Endodermal cell (in vitro differentiated cells): ENCODE measurements around the gene ARIH1. TPM values are rescaled to one million over a fixed set of nuclear protein-coding genes. Genes with fewer than 3 reads are reported as not detected.

Experiments used
- DNase-seq: peaks from one replicate; pipeline ENCODE4 v3.0.0-alpha.2; 2017
- H3K27ac ChIP-seq: 2 replicates; pipeline ENCODE4 v1.5.1; 2013; ENCODE audit warnings: mild to moderate bottlenecking, low read depth, low read length, moderate library complexity
- H3K27me3 ChIP-seq: 2 replicates; pipeline ENCODE4 v1.6.1; 2013; ENCODE audit warnings: mild to moderate bottlenecking, low read length, moderate library complexity; ENCODE audit not compliant: insufficient read depth, control insufficient read depth, poor library complexity, severe bottlenecking
- H3K36me3 ChIP-seq: 2 replicates; pipeline ENCODE4 v1.7.0; 2013; ENCODE audit warnings: mild to moderate bottlenecking, low read length, moderate library complexity; ENCODE audit not compliant: control insufficient read depth, insufficient read depth
- H3K4me1 ChIP-seq: one replicate; pipeline ENCODE4 v1.7.0; 2013; ENCODE audit warnings: low read length; ENCODE audit not compliant: control insufficient read depth, insufficient read depth
- H3K4me3 ChIP-seq: 2 replicates; pipeline ENCODE4 v1.5.1; 2013; ENCODE audit warnings: mild to moderate bottlenecking, low read length, moderate library complexity
- H3K9ac ChIP-seq: 2 replicates; pipeline ENCODE4 v1.6.1; 2013; ENCODE audit warnings: mild to moderate bottlenecking, low read length, moderate library complexity; ENCODE audit not compliant: poor library complexity, severe bottlenecking; ENCODE audit errors: extremely low read depth
- H3K9me3 ChIP-seq: 2 replicates; pipeline ENCODE4 v1.6.1; 2013; ENCODE audit warnings: mild to moderate bottlenecking, low read length, moderate library complexity; ENCODE audit not compliant: control insufficient read depth
- H3K27ac Mint-ChIP-seq: 2 replicates; pipeline ENCODE4 v1.8.0; 2020; ENCODE audit warnings: mixed read lengths
- H3K27me3 Mint-ChIP-seq: 2 replicates; pipeline ENCODE4 v1.8.0; 2021; ENCODE audit warnings: mild to moderate bottlenecking, mixed read lengths; ENCODE audit not compliant: insufficient read depth
- H3K36me3 Mint-ChIP-seq: 2 replicates; pipeline ENCODE4 v1.8.0; 2020; ENCODE audit warnings: low read depth, mixed read lengths
- H3K4me1 Mint-ChIP-seq: 2 replicates; pipeline ENCODE4 v1.8.0; 2020; ENCODE audit warnings: mixed read lengths
- H3K4me3 Mint-ChIP-seq: 2 replicates; pipeline ENCODE4 v1.8.0; 2020; ENCODE audit warnings: mild to moderate bottlenecking, moderate library complexity, mixed read lengths
- H3K9me3 Mint-ChIP-seq: 2 replicates; pipeline ENCODE4 v1.8.0; 2020; ENCODE audit warnings: mild to moderate bottlenecking, mixed read lengths
- CTCF ChIP-seq: fragments of 200-600 bp; sonication (generic); conservative IDR thresholded peaks from 2 replicates; pipeline ENCODE4 v1.5.0; 2021; ENCODE audit warnings: antibody characterized with exemption, mild to moderate bottlenecking
- WGBS, 2 experiments: methylation state at CpG; one replicate each; pipeline versions ENCODE4 v1.1.5 to v1.1.7; 2013; ENCODE audit warnings: missing lambda C conversion rate in 2 of 2, mixed read lengths in 1 of 2; ENCODE audit not compliant: insufficient coverage in 1 of 2, insufficient read length in 1 of 2; 5-methylcytosine and 5-hydroxymethylcytosine counted together
- total RNA-seq, 2 donors: library from RNA; stranded (reverse); fragmentation: NEBNext Ultra II Directional in 1 of 2; extraction: Animal tissue kit (Norgen Biotek cat#: 25700) in 1 of 2; gene quantifications; 2 replicates in 1 of 2; 3 replicates in 1 of 2; pipeline ENCODE4 v1.2.1, GENCODE V29; 2021

Gene ARIH1
- total RNA-seq, 2 donors from 2014 or later = 183 to 238 TPM

- Mint-ChIP-seq H3K9me3 (peaks cover 35% of the 10 kb centered on the region), H3K36me3 (peaks cover 55% of the 10 kb centered on the region), H3K4me3 (no peak overlapping the region)
Measured at GRCh38 chr15:72541674-72542073, 67.5 kb downstream of the ARIH1 start.

GRCh38 chr15:72545156-72545555 is 71.0 kb downstream of the ARIH1 start:
- Mint-ChIP-seq H3K4me3 (no peak overlapping the region), H3K27ac (no peak overlapping the region)
- H3K27ac ChIP-seq = no peak overlapping the region

More at GRCh38 chr15:72541674-72542073, 67.5 kb downstream of the ARIH1 start:
- DNase-seq = no peak
- H3K4me1 ChIP-seq = no peaks in the 10 kb centered on the region
- H3K27me3 ChIP-seq = no peaks in the 10 kb centered on the region
- H3K4me3 ChIP-seq = peak overlapping the region; percentile 13
- TF ChIP-seq CTCF = no peak
- peaks cover 31% of the 10 kb centered on the region for H3K9me3 ChIP-seq
- H3K4me1 Mint-ChIP-seq = no peaks in the 10 kb centered on the region
- H3K27ac Mint-ChIP-seq = no peak overlapping the region
- H3K27me3 Mint-ChIP-seq = no peaks in the 10 kb centered on the region
- H3K9ac ChIP-seq = no peak overlapping the region
- peaks cover 54% of the 10 kb centered on the region for H3K36me3 ChIP-seq
- no peak overlapping the region for H3K27ac ChIP-seq

GRCh38 chr15:72554471-72555425 is 80.6 kb downstream of the ARIH1 start:
- H3K4me1 Mint-ChIP-seq = no peaks in the 10 kb centered on the region
- peaks cover 83% of the 10 kb centered on the region for H3K36me3 ChIP-seq
- no peaks in the 10 kb centered on the region for H3K9me3 ChIP-seq
- H3K27ac ChIP-seq = no peak overlapping the region
- H3K4me3 Mint-ChIP-seq = no peak overlapping the region
- H3K9ac ChIP-seq = no peak overlapping the region
- no peaks in the 10 kb centered on the region for H3K27me3 ChIP-seq
- 95 to 96% methylated on average over 7 to 8 of the region's 8 CpGs for WGBS, 2 experiments
- no peaks in the 10 kb centered on the region for H3K4me1 ChIP-seq
- H3K27me3 Mint-ChIP-seq = no peaks in the 10 kb centered on the region
- no peaks in the 10 kb centered on the region for H3K9me3 Mint-ChIP-seq
- no peak overlapping the region for H3K27ac Mint-ChIP-seq
- no peak overlapping the region for H3K4me3 ChIP-seq
- DNase-seq = no peak
- peaks cover 40% of the 10 kb centered on the region for H3K36me3 Mint-ChIP-seq
- no peak for TF ChIP-seq CTCF

More at GRCh38 chr15:72545156-72545555, 71.0 kb downstream of the ARIH1 start:
- DNase-seq = no peak
- Histone ChIP-seq H3K9me3 (peaks cover 18% of the 10 kb centered on the region), H3K4me3 (no peak overlapping the region), H3K4me1 (no peaks in the 10 kb centered on the region), H3K27me3 (no peaks in the 10 kb centered on the region), H3K36me3 (peaks cover 62% of the 10 kb centered on the region), H3K9ac (no peak overlapping the region)
- Mint-ChIP-seq H3K9me3 (peaks cover 24% of the 10 kb centered on the region), H3K36me3 (peaks cover 54% of the 10 kb centered on the region), H3K27me3 (no peaks in the 10 kb centered on the region), H3K4me1 (no peaks in the 10 kb centered on the region)
- no peak for TF ChIP-seq CTCF
- WGBS, 2 experiments = no CpG with 5 or more reads among the region's 1 CpG
